ENCODE results near the gene GDF15. TPM values are rescaled to one million over a fixed set of nuclear protein-coding genes. Genes with fewer than 3 reads are reported as not detected.
A peak's percentile ranks its signal among the peaks of the same experiment; 100 is the strongest.

Gene GDF15
- total RNA-seq, 4 donors from 2014 or later, result 0.41 to 13.1 (median 1.6) TPM

GRCh38 chr19:18430417-18431144 lies 44.6 kb downstream of the GDF15 start:
- DNase-seq, result peak in 1 of 2 donors; percentile 39
- Histone ChIP-seq H3K4me1 (peaks cover 0 to 22% of the 10 kb centered on the region in 2 donors), H3K27me3 (no peaks in the 10 kb centered on the region), H3K4me3 (no peak overlapping the region), H3K27ac (no peak overlapping the region), H3K36me3 (no peaks in the 10 kb centered on the region), H3K9me3 (no peaks in the 10 kb centered on the region)
- TF ChIP-seq POLR2A (IDR thresholded peaks at IDR 0.05) (no peak), CTCF (IDR thresholded peaks at IDR 0.05) (no peak)
- intact Hi-C loops (cut with DNase I; ENCODE audit: low total_unique reads), result no loop called here

- no peaks in the 10 kb centered on the region for H3K9me3 ChIP-seq
- TF ChIP-seq CTCF (IDR thresholded peaks at IDR 0.05) (no peak), POLR2A (IDR thresholded peaks at IDR 0.05) (no peak)
- intact Hi-C loops (cut with DNase I; ENCODE audit: low total_unique reads), result no loop called here
- H3K36me3 ChIP-seq, result no peaks in the 10 kb centered on the region
- H3K27ac ChIP-seq, result peak overlapping the region in 1 of 2 donors; percentile 30
- DNase-seq, result no peak
- no peak overlapping the region for H3K4me3 ChIP-seq
- H3K4me1 ChIP-seq, result peaks cover 0 to 14% of the 10 kb centered on the region in 2 donors
- H3K27me3 ChIP-seq, result no peaks in the 10 kb centered on the region
Measured at GRCh38 chr19:18431351-18432197, 45.6 kb downstream of the GDF15 start.

GRCh38 chr19:18432275-18433014 lies 46.5 kb downstream of the GDF15 start:
- no peaks in the 10 kb centered on the region for H3K27me3 ChIP-seq
- DNase-seq, result peak in 1 of 2 donors; percentile 47
- no peak for TF ChIP-seq CTCF (IDR thresholded peaks at IDR 0.05)
- TF ChIP-seq POLR2A (IDR thresholded peaks at IDR 0.05), result no peak
- peak overlapping the region; percentile 77 to 80 for H3K27ac ChIP-seq
- H3K36me3 ChIP-seq, result no peaks in the 10 kb centered on the region
- intact Hi-C loops (cut with DNase I; ENCODE audit: low total_unique reads), result no loop called here
- H3K4me3 ChIP-seq, result peak overlapping the region; percentile 41 to 46
- H3K4me1 ChIP-seq, result peaks cover 0 to 9% of the 10 kb centered on the region in 2 donors
- H3K9me3 ChIP-seq, result no peaks in the 10 kb centered on the region

GRCh38 chr19:18433015-18433691 lies 47.2 kb downstream of the GDF15 start:
- peak overlapping the region; percentile 41 to 46 for H3K4me3 ChIP-seq
- intact Hi-C loops (cut with DNase I; ENCODE audit: low total_unique reads), result no loop called here
- peaks cover 0 to 10% of the 10 kb centered on the region in 2 donors for H3K4me1 ChIP-seq
- H3K27me3 ChIP-seq, result no peaks in the 10 kb centered on the region
- H3K36me3 ChIP-seq, result no peaks in the 10 kb centered on the region
- peak; percentile 53 to 64 for DNase-seq
- TF ChIP-seq CTCF (IDR thresholded peaks at IDR 0.05) (no peak), POLR2A (IDR thresholded peaks at IDR 0.05) (no peak)
- H3K27ac ChIP-seq, result peak overlapping the region; percentile 77 to 80
- no peaks in the 10 kb centered on the region for H3K9me3 ChIP-seq

Measured in uterus (tissue), 4 donors.